H1 (cell line): ENCODE measurements around the gene FOXO1. TPM values are rescaled to one million over a fixed set of nuclear protein-coding genes. Genes with fewer than 3 reads are reported as not detected.

Source experiments
- CTCF ChIA-PET: fragments of 300-600 bp; sonication (Branson Sonifier 250); formaldehyde crosslinking; loops from one replicate; lab custom pipeline; 2021; ENCODE audit not compliant: partially characterized antibody; lab: Charles Lee
- POLR2A ChIA-PET: fragments of 300-600 bp; sonication (Branson Sonifier 250); formaldehyde crosslinking; loops from one replicate; lab custom pipeline; 2021; ENCODE audit warnings: inconsistent platforms; ENCODE audit not compliant: partially characterized antibody; lab: Charles Lee
- DNase-seq, 2 experiments: peaks; one replicate each; pipeline versions ENCODE4 v3.0.0 to v3.0.0-alpha.2; 2010 to 2022; ENCODE audit warnings: low spot score in 2 of 2, low read depth in 1 of 2, mixed read lengths in 1 of 2
- FAIRE-seq: peaks from 2 replicates; lab custom pipeline; 2011; peaks lifted over from hg19 to GRCh38; lab: Jason Lieb, UNC
- H2AFZ ChIP-seq: 2 replicates; pipeline ENCODE4 v1.8.1; 2012; ENCODE audit warnings: low read length, inconsistent platforms
- H2AK5ac ChIP-seq: 2 replicates; pipeline ENCODE4 v1.6.1; 2013; ENCODE audit warnings: low read depth, low read length
- H2BK120ac ChIP-seq: replicated peaks from 2 replicates; pipeline ENCODE3; 2013; ENCODE audit warnings: low read depth, low read length, inconsistent platforms
- H2BK12ac ChIP-seq: 2 replicates; pipeline ENCODE4 v1.6.1; 2013; ENCODE audit warnings: low read depth, low read length
- H2BK15ac ChIP-seq: 2 replicates; pipeline ENCODE4 v1.6.1; 2013; ENCODE audit warnings: low read length
- H2BK20ac ChIP-seq: 2 replicates; pipeline ENCODE4 v1.6.1; 2013; ENCODE audit warnings: low read length
- H2BK5ac ChIP-seq: 2 replicates; pipeline ENCODE4 v1.6.1; 2013; ENCODE audit warnings: low read depth, low read length
- H3K14ac ChIP-seq: 2 replicates; pipeline ENCODE4 v1.6.1; 2013; ENCODE audit warnings: inconsistent platforms; ENCODE audit not compliant: insufficient read length
- H3K18ac ChIP-seq: 2 replicates; pipeline ENCODE4 v1.6.1; 2013; ENCODE audit warnings: low read length; ENCODE audit errors: extremely low read depth
- H3K23ac ChIP-seq: 2 replicates; pipeline ENCODE4 v1.6.1; 2013; ENCODE audit warnings: inconsistent platforms; ENCODE audit not compliant: insufficient read length
- H3K23me2 ChIP-seq: 2 replicates; pipeline ENCODE4 v1.6.1; 2013; ENCODE audit warnings: low read depth, low read length
- H3K27ac ChIP-seq: 2 replicates; pipeline ENCODE4 v1.6.1; 2011; ENCODE audit warnings: low read depth, low read length, inconsistent platforms
- H3K27me3 ChIP-seq, 4 experiments: replicated peaks in 1 of 4; 1 replicate in 1 of 4; 2 replicates in 3 of 4; pipeline versions ENCODE4 v1.6.1 to v1.8.1; 2011 to 2013; ENCODE audit warnings: low read length in 3 of 4, mild to moderate bottlenecking in 3 of 4, inconsistent platforms in 2 of 4, mixed read lengths in 2 of 4, moderate library complexity in 1 of 4; ENCODE audit not compliant: control insufficient read depth in 3 of 4, insufficient read depth in 3 of 4; ENCODE audit errors: extremely low read depth in 1 of 4
- H3K36me3 ChIP-seq, 4 experiments: 2 replicates each; pipeline versions ENCODE4 v1.6.1 to v1.8.1; 2011 to 2013; ENCODE audit warnings: mild to moderate bottlenecking in 4 of 4, low read length in 3 of 4, moderate library complexity in 2 of 4, control low read depth in 1 of 4, inconsistent platforms in 1 of 4; ENCODE audit not compliant: insufficient read depth in 4 of 4, control insufficient read depth in 2 of 4
- H3K4ac ChIP-seq: replicated peaks from 2 replicates; pipeline ENCODE3; 2013; ENCODE audit warnings: low read length, low read depth, mixed read lengths, inconsistent platforms; ENCODE audit not compliant: insufficient read length
- H3K4me1 ChIP-seq, 4 experiments: replicated peaks in 1 of 4; 1 replicate in 1 of 4; 2 replicates in 3 of 4; pipeline versions ENCODE4 v1.6.1 to v1.8.1; 2011 to 2013; ENCODE audit warnings: low read length in 3 of 4, inconsistent platforms in 2 of 4, mixed read lengths in 1 of 4; ENCODE audit not compliant: insufficient read depth in 4 of 4, control insufficient read depth in 3 of 4
- H3K4me2 ChIP-seq, 2 experiments: 2 replicates each; pipeline versions ENCODE4 v1.6.1 to v1.8.1; 2011 to 2013; ENCODE audit warnings: low read depth in 2 of 2, low read length in 2 of 2, control low read depth in 1 of 2, inconsistent platforms in 1 of 2, mild to moderate bottlenecking in 1 of 2; ENCODE audit not compliant: insufficient read depth in 1 of 2
- H3K4me3 ChIP-seq, 4 experiments: fragments of 200-600, 300-600 bp in 1 of 4; sonication (generic), shearing (Covaris generic), sonication (Bioruptor Twin) in 1 of 4; 2 replicates each; pipeline versions ENCODE4 v1.5.1 to v1.8.1; 2011 to 2016; ENCODE audit warnings: low read length in 4 of 4, low read depth in 3 of 4, control low read depth in 2 of 4, inconsistent platforms in 2 of 4, mild to moderate bottlenecking in 2 of 4, mixed read lengths in 1 of 4, moderate library complexity in 1 of 4; ENCODE audit not compliant: insufficient read depth in 2 of 4; ENCODE audit errors: extremely low read depth in 1 of 4
- H3K56ac ChIP-seq: replicated peaks from 2 replicates; pipeline ENCODE3; 2013; ENCODE audit warnings: low read depth, mild to moderate bottlenecking, mixed read lengths, low read length, inconsistent platforms; ENCODE audit not compliant: insufficient read length
- H3K79me1 ChIP-seq: 2 replicates; pipeline ENCODE4 v1.6.1; 2013; ENCODE audit warnings: low read depth, low read length, control low read depth
- H3K79me2 ChIP-seq, 2 experiments: 2 replicates each; pipeline versions ENCODE4 v1.6.1 to v1.8.1; 2012 to 2013; ENCODE audit warnings: low read length in 2 of 2, mild to moderate bottlenecking in 2 of 2, inconsistent platforms in 1 of 2; ENCODE audit not compliant: insufficient read depth in 2 of 2, control insufficient read depth in 1 of 2
- H3K9ac ChIP-seq, 4 experiments: replicated peaks in 1 of 4; 1 replicate in 1 of 4; 2 replicates in 3 of 4; pipeline versions ENCODE4 v1.6.1 to v1.8.1; 2011 to 2013; ENCODE audit warnings: low read depth in 3 of 4, low read length in 3 of 4, control low read depth in 2 of 4, mild to moderate bottlenecking in 2 of 4, moderate library complexity in 2 of 4, inconsistent platforms in 1 of 4; ENCODE audit errors: extremely low read depth in 1 of 4
- H3K9me3 ChIP-seq, 2 experiments: 2 replicates each; pipeline versions ENCODE4 v1.6.1 to v1.8.1; 2012 to 2013; ENCODE audit warnings: mild to moderate bottlenecking in 2 of 2, moderate library complexity in 2 of 2, control low read depth in 1 of 2, inconsistent platforms in 1 of 2, low read depth in 1 of 2, low read length in 1 of 2, mixed read lengths in 1 of 2; ENCODE audit not compliant: insufficient read depth in 2 of 2
- H4K20me1 ChIP-seq, 2 experiments: replicated peaks in 1 of 2; 2 replicates each; pipeline versions ENCODE3 to v1.8.1; 2011 to 2013; ENCODE audit warnings: inconsistent platforms in 2 of 2, low read length in 2 of 2, mild to moderate bottlenecking in 1 of 2; ENCODE audit not compliant: insufficient read depth in 2 of 2, control insufficient read depth in 1 of 2
- H4K5ac ChIP-seq: 2 replicates; pipeline ENCODE4 v1.6.1; 2013; ENCODE audit warnings: low read length, low read depth, mixed read lengths, inconsistent platforms; ENCODE audit not compliant: insufficient read length
- H4K8ac ChIP-seq: 2 replicates; pipeline ENCODE4 v1.8.0; 2013; ENCODE audit warnings: mild to moderate bottlenecking, moderate library complexity, low read length, inconsistent platforms; ENCODE audit not compliant: insufficient read depth; ENCODE audit errors: extremely low read depth
- H4K91ac ChIP-seq: replicated peaks from 2 replicates; pipeline ENCODE3; 2013; ENCODE audit warnings: low read length, mixed read lengths, inconsistent platforms; ENCODE audit not compliant: insufficient read length
- SUZ12 ChIP-seq: fragments of 200-600 bp; sonication (generic); IDR thresholded peaks from 2 replicates; pipeline ENCODE4 v1.6.1; 2012; ENCODE audit warnings: mild to moderate bottlenecking, inconsistent platforms, low read length, moderate library complexity, mixed read lengths
- WGBS, 2 experiments: shearing (Covaris generic) in 1 of 2; methylation state at CpG; one replicate each; pipeline versions ENCODE4 v1.1.6 to v1.1.7; 2013 to 2015; ENCODE audit warnings: low lambda C conversion rate in 2 of 2, mixed read lengths in 2 of 2, inconsistent platforms in 1 of 2, low coverage in 1 of 2, missing lambda C conversion rate in 1 of 2; ENCODE audit not compliant: insufficient replicate concordance in 2 of 2, insufficient coverage in 1 of 2, insufficient read length in 1 of 2; ENCODE audit errors: extremely low coverage in 1 of 2, missing lambda C conversion rate in 1 of 2; 5-methylcytosine and 5-hydroxymethylcytosine counted together
- polyA plus RNA-seq, 7 experiments: library from polyadenylated mRNA; depleted of rRNA in 3 of 7; stranded (reverse) in 5 of 7; unstranded in 2 of 7; fragments of >200 nt in 5 of 7; fragments of 200-250 nt in 2 of 7; gene quantifications; 1 replicate in 5 of 7; 2 replicates in 1 of 7; 4 replicates in 1 of 7; pipeline versions ENCODE4 v1.2.1 to v1.2.3, GENCODE V29; 2011 to 2013; ENCODE audit warnings: missing spikeins in 2 of 7, mixed read lengths in 2 of 7
- total RNA-seq: library from RNA; stranded (reverse); fragmentation: NEBNext Ultra II Directional; extraction: Animal tissue kit (Norgen Biotek cat#: 25700); gene quantifications from 2 replicates; pipeline ENCODE4 v1.2.1, GENCODE V29; 2021

Gene FOXO1
- total and polyA plus RNA-seq, 2 of the 8 experiments (the other 6 are each of a cell fraction or from before 2014, with no cell fraction given), result 35.3 to 56.9 TPM

DNA sequence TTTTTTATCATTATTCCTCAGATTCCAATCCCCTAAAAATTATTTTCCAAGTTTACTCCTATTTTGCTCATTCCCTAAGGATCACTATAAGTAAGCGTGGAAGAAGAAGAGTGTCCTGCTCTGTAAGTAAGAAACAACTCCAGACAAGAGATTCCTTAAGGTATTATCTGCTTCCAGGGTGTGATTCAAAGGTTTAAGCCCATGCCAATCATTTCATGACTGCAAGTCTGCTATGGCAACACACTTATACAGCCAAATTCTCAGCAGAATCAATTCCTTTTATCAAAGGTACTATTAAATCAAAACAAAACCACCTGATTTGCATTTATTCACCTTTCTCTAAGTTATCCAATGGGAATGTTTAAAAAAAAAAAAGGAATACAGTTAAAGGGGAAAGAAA, 43.7 kb downstream of the FOXO1 start:
- 86% methylated on average over 1 of the region's 1 CpG; no CpG with 5 or more reads in 1 of the 2 experiments for WGBS, 2 experiments
- no peak for TF ChIP-seq SUZ12
- Histone ChIP-seq H4K8ac (no peak overlapping the region), H4K91ac (no peak overlapping the region), H3K4me2 (no peak overlapping the region), H3K9me3 (no peaks in the 10 kb centered on the region), H3K4ac (no peak overlapping the region), H2BK120ac (no peak overlapping the region), H4K5ac (no peak overlapping the region), H2BK15ac (no peak overlapping the region), H2BK12ac (no peak overlapping the region), H3K23me2 (no peaks in the 10 kb centered on the region), H2BK5ac (no peak overlapping the region), H2AFZ (no peak overlapping the region), H4K20me1 (peaks cover 13 to 43% of the 10 kb centered on the region in 2 experiments), H2AK5ac (no peak overlapping the region), H3K36me3 (no peaks in the 10 kb centered on the region; a peak in 1 of 8 replicates), H3K4me1 (peaks cover 2 to 16% (median 9%) of the 10 kb centered on the region in 4 experiments; a peak in 4 of 7 replicates), H3K27me3 (no peaks in the 10 kb centered on the region), H3K27ac (no peak overlapping the region), H3K14ac (no peak overlapping the region), H3K23ac (no peak overlapping the region), H3K79me1 (no peaks in the 10 kb centered on the region; the same call in 1 of the 2 replicates), H3K18ac (no peak overlapping the region), H3K4me3 (no peak overlapping the region), H3K9ac (no peak overlapping the region), H3K79me2 (peaks cover 12 to 100% of the 10 kb centered on the region in 2 experiments; a peak in 3 of 4 replicates), H2BK20ac (no peak overlapping the region), H3K56ac (no peak overlapping the region)
- ChIA-PET CTCF (interaction anchor here (0.8 kb wide), 1 partner anchor 536 kb away, joined by 3 read pairs; no protein-coding TSS in a partner anchor), POLR2A (no interaction called here)
- no peak for DNase-seq
- peak; percentile 7 for FAIRE-seq
